Body of pancreas (tissue), 2 donors: ENCODE measurements around the gene IQCF5. TPM values are rescaled to one million over a fixed set of nuclear protein-coding genes. Genes with fewer than 3 reads are reported as not detected.

Source experiments
- small RNA-seq: library from RNA; depleted of rRNA; stranded (forward); fragments of <200 nt; gene quantifications from one replicate; pipeline ENCODE3, GENCODE V24; 2016
- total RNA-seq, 2 donors: library from RNA; depleted of rRNA; stranded (reverse); fragments of >200 nt; gene quantifications; one replicate each; pipeline ENCODE4 v1.1.0, GENCODE V29; 2016

The IQCF5 gene
- total RNA-seq, 2 donors from 2014 or later, result not detected

Small RNA genes within 50 kb of the gene (small RNA-seq; reads per million reads assigned to genes)
- gene RN7SL504P, result not detected

Other genes with a start within 250 kb of the IQCF5 start
- gene TEX264, start 204.3 kb downstream of the IQCF5 start, total RNA-seq, result 10 to 100 TPM; 41.2 to 44.1 TPM
- gene GRM2, start 168.5 kb downstream of the IQCF5 start, total RNA-seq, result under 1 TPM; 0.26 to 0.99 TPM
- not detected for gene IQCF6, start 96.4 kb downstream of the IQCF5 start, total RNA-seq
- gene IQCF2, start 14.0 kb downstream of the IQCF5 start, total RNA-seq, result not detected
- gene IQCF1, start 27.8 kb upstream of the IQCF5 start, total RNA-seq, result not detected
- 10 to 100 TPM in 1 of 2 donors, 1 to 10 TPM in 1; 8.0 to 13.2 TPM for gene RRP9, start 66.3 kb upstream of the IQCF5 start, total RNA-seq
- 10 to 100 TPM in 1 of 2 donors, 1 to 10 TPM in 1; 4.2 to 18.8 TPM for gene PARP3, start 66.8 kb upstream of the IQCF5 start, total RNA-seq
- not detected for gene GPR62, start 79.8 kb upstream of the IQCF5 start, total RNA-seq
- gene PCBP4, start 91.9 kb upstream of the IQCF5 start, total RNA-seq, result 10 to 100 TPM; 16.6 to 24.7 TPM
- 10 to 100 TPM; 35.9 to 54.5 TPM for gene ABHD14B, start 98.4 kb upstream of the IQCF5 start, total RNA-seq
- 10 to 100 TPM; 15.5 to 16.1 TPM for gene ABHD14A, start 99.5 kb upstream of the IQCF5 start, total RNA-seq
- 10 to 100 TPM; 31.1 to 40.2 TPM for gene ACY1, start 107.9 kb upstream of the IQCF5 start, total RNA-seq
- 100 to 1,000 TPM; 370 to 792 TPM for gene RPL29, start 120.3 kb upstream of the IQCF5 start, total RNA-seq
- gene DUSP7, start 181.0 kb upstream of the IQCF5 start, total RNA-seq, result 1 to 10 TPM; 2.6 to 3.3 TPM